ENCODE results near the gene CELA2A.
A peak's percentile ranks its signal among the peaks of the same experiment; 100 is the strongest.

CELA2A gene

DNA sequence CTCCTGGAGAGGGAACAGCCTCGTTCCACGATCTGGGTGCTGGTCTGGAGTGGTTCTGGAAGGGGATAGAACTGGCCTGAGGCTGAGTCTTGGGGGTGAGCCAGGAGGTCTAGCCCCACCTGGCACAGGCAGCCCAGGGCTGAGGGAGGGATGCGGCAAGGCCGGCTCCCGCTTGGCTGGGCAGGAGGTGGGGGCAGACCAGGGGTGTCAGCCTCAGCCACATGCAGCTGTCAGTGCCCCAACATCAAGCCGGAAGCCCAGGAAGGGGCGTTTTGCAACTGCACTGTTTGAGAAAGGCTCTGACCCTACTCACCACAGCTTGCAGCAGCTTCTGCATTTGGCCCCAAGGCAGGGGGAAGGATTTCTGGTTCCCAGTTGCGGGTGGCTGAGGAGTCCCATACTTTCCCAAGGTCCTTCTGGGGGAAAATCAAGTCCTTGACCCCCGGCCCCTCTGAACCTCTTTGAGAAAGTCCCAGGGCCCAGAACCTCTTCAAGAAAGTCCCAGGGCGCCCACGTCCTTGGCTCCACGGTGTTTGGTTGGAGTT lies 44.9 kb upstream of the CELA2A start:
- DNase-seq (ENCODE audit: low spot score): peak; percentile 80
- TF ChIP-seq, protein P1, sequence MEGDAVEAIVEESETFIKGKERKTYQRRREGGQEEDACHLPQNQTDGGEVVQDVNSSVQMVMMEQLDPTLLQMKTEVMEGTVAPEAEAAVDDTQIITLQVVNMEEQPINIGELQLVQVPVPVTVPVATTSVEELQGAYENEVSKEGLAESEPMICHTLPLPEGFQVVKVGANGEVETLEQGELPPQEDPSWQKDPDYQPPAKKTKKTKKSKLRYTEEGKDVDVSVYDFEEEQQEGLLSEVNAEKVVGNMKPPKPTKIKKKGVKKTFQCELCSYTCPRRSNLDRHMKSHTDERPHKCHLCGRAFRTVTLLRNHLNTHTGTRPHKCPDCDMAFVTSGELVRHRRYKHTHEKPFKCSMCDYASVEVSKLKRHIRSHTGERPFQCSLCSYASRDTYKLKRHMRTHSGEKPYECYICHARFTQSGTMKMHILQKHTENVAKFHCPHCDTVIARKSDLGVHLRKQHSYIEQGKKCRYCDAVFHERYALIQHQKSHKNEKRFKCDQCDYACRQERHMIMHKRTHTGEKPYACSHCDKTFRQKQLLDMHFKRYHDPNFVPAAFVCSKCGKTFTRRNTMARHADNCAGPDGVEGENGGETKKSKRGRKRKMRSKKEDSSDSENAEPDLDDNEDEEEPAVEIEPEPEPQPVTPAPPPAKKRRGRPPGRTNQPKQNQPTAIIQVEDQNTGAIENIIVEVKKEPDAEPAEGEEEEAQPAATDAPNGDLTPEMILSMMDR (IDR thresholded peaks at IDR 0.05; ENCODE audit: extremely low read depth, missing control alignments): no peak

DNA sequence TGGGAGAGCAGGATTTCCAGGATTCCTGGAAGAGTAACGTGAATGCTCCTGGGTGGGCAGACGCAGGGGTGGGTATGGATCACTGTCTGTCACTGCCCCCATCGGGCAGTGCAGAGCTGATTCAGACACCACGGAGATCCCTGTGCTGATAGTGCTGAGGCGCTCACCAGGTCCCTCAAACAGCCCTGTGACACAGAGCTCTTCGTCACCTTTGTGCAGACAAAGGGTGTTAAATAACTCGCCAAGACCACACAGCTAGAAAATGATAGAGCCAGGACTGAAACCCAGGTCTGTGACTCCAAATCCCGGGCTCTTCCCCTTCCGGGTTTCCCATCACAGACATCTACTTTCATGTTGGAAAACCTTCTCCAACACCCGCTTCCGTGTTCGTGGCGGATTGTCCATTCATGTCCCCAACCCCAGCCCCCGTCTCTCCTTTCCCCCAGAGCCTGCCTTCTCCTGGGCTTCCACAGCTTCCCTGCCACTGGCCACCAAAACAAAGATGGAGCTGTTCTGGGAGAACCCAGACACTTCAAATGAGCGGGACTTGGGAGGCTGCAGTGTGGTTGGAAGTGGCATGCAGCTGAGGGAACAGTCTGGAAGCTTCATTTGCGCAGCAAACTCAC lies 44.2 kb upstream of the CELA2A start:
- TF ChIP-seq, protein P1 (IDR thresholded peaks at IDR 0.05; ENCODE audit: extremely low read depth, missing control alignments): no peak
- DNase-seq (ENCODE audit: low spot score): peak; percentile 49

DNA sequence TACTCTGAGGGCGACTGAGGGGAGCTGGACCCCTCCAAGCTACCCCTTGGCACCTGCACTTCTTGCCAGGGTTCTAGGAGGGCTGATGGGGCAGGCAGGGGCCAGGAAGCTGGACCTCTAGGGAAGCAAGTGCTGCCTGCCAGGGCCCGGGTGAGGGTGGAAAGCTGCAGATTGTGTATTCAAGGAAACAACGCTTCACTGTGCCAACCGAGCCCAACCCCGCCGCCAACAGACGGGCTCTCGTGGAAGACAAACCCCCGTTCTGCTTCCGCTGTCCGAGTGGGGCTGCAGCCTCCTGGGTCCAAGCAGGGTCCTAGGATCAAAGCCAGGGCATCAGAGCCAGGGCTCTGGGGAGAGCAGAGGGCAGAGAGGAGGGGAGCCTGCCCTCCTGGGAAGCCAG lies 43.7 kb upstream of the CELA2A start:
- TF ChIP-seq, protein P1 (IDR thresholded peaks at IDR 0.05; ENCODE audit: extremely low read depth, missing control alignments): no peak
- DNase-seq (ENCODE audit: low spot score): no peak

DNA sequence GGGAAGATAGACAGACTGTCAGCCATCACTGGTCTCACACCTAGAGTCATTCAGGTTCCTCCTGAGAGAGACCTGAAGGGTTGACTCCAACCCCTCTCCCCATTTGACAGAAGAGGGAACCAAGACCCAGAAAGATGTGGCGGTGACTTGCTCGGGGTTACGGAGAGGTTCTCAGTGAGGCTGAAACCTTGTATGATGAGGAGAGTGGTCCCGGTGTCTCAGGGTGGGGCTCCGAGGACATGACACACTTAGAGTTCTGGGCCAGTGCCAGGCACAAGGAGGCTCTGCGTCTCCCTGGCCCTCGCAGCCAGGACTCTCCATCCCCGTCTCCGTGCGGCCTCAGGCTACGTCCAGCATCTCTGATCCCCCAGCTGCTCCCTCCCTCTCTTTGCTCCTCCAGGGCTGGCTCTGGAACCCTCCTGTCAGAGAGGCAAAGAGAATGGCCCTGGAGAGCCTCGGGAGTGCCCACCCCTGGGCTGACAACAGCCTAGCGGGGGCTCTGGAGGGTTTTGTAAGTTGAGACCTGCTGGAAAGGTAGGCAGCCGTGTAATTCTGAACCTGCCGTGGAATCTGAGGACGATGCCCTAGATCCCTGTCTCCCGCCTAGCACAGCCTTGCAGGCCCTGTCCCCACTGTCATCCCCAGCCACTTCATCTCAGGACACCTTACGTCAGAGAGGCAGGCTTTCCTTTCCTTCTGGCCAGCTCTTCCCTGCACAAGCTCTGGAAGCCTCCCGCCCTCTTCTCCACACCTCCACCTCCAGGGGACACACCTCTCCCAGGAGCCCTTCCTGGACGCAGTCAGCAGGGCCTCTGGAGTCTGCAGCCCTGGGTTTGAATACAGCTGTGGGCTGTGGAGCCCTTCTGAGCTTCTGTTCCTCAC lies 42.7 kb upstream of the CELA2A start:
- no peak for DNase-seq (ENCODE audit: low spot score)
- TF ChIP-seq, protein P1 (IDR thresholded peaks at IDR 0.05; ENCODE audit: extremely low read depth, missing control alignments): no peak

DNA sequence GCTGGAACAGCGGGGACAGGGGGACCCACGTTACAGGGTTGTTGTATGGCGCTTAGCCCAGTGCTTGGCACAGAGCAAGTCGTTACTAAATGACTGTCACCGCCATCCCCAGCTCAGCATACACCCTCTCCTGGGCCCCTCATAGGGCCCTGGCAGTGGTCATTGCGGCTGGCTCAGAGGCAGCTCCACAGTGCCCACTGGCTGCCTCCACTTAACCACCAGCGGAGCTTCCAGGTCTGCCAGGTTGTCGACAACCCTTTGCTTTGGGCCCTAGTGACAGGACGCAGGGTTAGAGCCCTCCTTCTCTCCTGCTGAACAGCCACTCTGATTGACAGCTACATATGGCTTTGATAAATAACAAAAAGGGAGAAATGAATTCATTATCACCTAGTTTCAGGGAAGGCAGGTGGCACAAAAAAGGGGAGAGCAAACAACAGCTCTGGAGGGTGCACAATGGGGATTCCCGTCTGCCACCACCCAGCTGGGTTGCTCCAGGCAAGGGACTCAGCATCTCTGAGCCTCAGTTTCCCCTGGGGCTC lies 42.0 kb upstream of the CELA2A start:
- TF ChIP-seq, protein P1 (IDR thresholded peaks at IDR 0.05; ENCODE audit: extremely low read depth, missing control alignments): no peak

DNA sequence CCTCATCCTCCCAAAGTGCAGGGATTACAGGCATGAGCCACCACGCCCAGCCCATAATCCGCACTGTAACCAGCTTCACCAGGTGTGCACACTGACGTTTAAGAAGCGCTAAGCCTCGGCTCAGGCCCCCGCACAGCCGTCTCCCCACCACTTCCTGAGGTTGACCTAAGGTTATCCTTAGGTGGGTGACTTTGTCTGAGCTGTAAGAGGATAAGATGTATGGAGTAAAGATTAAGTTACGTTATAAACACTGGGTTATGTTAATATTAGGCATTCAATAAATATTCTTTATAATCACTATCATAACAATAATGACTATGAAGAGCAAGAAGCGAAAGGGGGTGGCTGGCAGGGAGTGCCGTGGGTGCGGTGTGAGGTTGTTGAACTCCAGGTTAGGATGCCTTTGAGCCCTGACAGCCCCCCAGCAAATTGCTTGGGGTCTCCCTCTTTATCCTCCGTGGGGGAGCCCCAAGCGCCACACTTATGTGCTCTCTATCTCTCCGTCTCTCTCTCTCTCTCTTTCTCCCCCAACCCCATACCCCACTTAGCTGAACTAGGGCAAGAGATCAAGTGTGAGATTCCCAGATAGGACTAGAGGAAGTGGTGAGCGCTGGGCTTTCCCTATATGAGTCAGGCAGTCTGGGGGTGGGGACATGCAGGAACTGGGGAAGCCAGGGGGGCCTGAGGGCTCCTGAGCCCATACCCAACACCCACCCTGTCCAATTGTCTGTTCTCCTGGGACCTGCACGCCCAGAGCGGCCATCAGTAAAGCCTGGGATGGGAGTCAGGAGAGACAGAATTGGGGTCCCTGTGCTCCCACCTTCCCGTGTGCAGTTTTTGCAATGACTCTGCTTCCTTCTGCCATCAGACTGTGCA lies 39.2 kb upstream of the CELA2A start:
- no peak for DNase-seq (ENCODE audit: low spot score)
- TF ChIP-seq, protein P1 (IDR thresholded peaks at IDR 0.05; ENCODE audit: extremely low read depth, missing control alignments): no peak

More for the DNA sequence above, 42.0 kb upstream of the CELA2A start:
- DNase-seq (ENCODE audit: low spot score): no peak

All from GM20000 (cell line).